GM18498 (cell line): ENCODE data around the gene C16orf74.

Experiments used
- ATAC-seq: cut with Tn5 transposase; IDR thresholded peaks from one replicate; pipeline ENCODE4 v1.9.1; 2021; ENCODE audit warnings: mild to moderate bottlenecking, moderate library complexity; ENCODE audit not compliant: unreplicated experiment

C16orf74 gene

DNA sequence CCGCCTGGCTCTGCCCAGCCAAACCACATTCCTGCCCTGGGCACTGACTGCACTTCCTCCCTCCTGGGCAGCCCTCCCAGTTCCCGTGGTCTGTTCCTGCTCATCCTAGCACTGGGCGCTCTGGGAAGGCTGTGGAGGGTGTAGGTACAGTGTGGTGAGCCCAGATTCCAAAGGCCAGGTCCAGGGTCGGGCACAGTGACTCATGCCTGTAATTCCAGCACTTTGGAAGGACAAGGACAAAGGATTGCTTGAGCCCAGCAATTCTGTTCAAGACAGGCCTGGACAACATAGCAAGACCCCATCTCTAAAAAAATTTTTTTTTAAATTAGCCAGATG, 30.6 kb downstream of the C16orf74 start:
- ATAC-seq, result no peak

DNA sequence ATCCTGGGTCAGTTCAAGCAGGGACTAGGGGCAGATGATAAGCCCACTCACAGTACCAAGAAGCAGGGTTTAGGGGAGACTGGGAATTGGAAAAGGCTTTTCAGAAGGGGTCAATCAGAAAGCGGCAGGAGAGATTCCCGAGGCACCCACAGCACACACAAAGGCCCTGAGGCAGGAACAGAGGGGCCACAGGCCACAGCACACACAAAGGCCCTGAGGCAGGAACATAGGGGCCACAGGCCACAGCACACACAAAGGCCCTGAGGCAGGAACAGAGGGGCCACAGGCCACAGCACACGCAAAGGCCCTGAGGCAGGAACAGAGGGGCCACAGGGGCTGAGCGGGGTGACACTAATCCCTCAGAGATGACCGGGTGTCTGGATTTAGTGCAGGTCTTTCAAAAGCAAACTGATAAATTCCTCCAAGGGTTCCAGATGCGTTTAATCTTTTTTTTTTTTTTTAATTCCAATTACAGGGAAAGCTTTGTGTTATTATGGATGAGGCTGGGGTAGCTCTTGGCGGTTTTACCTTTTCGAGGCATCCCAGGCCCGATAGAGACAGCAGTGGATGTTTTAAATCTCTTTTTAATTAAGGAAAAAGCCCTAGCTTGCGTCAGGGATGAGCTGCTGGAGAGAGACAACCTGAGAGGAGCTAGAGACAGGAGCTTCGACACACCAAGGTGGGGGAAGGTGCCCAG, 31.1 kb downstream of the C16orf74 start:
- no peak for ATAC-seq

DNA sequence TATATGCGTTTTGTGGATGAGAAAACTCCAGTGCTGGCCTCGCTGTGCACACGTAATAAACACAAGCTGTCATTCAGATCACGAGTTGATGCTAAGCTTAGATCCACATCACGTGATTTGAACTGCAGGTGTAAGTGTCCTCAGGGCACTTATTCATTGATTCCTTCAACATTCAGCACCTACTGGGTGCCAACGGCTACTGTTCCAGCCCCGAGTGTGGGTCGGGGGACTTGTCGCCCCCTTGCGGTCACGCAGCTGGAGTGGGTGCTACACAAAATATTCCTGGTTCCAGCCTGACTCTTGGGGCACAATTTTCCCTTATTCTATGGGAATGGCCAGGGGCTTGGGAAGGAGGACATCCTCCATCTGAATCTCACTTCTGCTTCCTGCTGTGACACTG, 32.2 kb downstream of the C16orf74 start:
- ATAC-seq, result no peak

DNA sequence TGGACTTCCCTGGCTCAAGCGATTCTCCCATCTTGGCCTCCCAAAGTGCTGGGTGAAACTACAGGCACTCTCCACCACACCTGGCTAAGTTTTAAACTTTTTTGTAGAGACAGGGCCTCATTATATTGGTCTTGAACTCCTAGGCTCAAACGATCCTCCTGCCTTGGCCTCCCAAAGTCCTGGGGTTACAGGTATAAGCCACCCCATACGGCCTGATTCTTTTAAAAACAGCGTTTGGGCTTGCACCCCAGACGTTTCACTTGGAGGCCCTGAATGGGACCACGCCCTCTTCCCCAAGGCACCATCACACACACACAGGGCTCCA, 32.8 kb downstream of the C16orf74 start:
- no peak for ATAC-seq

DNA sequence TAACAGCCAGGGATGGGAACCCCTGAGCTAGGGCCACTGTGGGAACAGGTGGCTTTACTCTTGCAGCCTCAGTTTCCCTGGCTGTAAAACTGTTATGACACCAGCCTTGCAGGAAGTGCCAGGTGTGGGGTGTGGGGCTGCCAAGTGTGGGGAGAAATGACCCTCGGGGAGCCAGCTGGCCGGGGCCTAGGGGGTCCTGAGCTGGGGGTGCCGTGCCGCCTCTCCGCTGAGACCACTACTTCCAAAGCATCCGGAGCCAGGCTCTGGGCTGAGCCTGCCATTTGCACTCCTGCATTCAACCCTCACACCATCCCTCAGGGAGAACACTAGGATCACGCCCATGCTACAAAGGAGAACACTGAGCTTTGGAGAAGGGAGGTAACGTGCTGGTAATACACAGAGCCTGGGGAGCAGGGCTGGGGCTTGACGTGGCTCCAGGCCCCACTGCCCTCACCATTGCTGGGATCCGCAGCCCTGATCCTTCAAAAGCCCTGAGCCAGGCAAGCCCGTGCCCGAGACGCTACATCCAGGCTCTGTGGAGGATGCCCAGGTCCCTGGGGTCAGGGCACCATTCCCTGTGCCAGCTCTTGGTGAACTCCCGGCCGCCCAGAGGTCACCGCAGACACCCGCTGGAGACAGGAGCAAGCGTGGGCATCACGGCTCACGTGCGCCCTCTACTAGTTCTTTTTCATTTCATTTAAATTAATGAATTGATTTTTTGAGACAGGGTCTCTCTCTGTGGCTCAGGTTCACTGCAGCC, 33.3 kb downstream of the C16orf74 start:
- no peak for ATAC-seq

DNA sequence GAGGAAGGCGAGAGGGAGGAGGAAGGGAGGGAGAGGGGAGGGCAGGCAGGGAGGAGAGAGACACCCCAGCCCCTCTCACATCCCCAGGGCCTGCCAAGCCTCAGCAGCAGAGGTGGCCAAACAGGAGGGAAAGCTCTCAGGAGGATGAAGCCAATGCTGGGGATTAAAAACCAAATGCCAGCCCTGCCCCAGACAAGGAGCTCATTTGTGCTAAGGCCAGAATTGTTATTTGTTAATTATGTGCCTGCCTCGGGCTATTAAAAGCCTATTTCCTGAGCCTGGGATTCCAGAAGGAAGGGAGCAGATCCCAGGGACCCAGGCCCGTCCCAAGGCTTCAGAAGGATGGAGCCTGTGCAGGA, 34.2 kb downstream of the C16orf74 start:
- ATAC-seq, result no peak

DNA sequence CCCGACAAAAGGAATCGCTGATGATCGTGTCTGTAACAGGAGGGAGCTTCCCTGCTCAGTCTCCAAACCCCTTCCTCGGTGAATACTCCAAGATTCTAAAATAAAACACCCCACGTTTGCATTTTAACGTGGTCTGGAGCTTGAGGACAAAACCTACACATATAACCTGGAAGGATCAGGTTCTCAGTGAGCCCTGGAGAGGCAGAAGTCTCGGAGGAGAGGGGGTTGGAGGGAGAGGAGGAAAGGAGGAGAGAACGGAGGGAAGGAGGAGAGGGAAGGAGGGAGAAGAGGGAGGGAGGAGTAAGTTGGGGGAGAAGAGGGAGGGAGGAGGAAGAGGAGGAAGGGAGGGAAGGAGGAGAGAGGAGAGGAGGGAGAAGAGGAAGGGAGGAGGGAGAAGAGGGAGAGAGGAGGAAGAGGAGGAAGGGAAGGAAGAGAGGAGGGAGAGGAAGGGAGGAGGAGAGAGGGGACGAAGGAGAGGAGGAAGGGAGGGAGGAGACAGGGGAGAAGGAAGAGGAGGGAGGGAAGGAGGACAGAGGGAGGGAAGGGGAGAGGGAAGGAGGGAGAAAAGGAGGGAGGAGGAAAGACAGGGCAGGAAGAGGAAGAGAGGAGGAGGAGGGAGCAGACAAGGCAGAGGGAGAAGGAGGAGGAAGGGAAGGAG, 34.7 kb downstream of the C16orf74 start:
- ATAC-seq, result no peak

DNA sequence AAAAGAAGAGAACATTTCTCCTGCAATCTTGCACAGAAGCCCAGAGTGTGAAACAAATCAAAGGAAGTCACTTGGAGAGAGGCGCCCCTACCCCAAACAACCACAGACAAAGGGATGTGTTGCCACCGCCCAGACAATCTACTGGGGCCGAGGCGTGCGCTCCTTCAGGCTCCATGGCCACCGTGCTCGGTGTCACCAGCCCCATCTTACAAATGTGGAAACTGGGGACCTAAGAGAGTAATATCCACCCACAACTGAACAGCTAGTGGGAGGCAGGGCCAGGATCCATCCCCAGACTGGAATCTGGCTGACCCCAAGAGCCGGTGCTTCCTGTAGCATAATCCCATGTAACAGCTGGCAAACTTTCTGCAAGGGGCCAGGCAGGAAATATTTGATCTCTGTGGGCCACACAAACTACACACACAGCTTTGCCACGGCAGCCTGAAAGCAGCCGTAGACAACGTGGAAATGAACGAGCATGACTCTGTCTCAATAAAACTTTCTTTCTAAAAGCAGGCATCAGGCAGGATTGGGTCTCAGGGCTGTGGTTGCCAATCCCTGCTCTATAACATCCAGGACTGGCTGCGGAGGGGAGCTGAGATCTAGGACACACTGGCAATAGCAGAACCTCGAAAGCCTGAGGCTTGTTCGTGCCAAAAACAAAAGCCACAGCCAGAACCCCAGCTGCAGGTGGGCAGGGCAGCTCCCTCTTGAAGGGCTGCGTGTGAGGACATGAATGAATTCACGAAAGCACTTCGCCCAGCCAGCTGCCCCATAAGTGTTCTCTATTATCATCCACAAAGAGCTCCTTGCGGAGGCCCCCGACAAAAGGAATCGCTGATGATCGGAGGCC, 35.5 kb downstream of the C16orf74 start:
- ATAC-seq, result no peak

DNA sequence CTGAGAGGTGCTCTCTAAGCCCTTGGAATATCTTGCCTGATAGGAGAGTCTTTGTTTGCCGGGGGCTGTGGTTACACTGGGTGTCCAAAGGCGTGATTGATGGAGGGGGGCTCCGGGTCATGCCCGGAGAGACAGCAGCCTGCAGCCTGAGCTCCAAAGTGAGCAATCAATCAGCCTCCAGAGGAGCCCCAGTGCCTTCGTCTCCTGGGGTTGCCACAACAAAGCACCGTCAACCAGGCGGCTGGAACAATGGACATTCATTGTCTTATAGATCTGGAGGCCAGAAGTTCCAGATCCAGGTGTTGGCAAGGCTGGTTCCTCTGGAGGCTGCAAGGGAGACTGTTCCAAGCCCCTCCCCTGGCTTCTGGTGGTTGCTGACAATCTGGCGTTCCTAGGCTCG, 38.1 kb downstream of the C16orf74 start:
- ATAC-seq, result no peak

DNA sequence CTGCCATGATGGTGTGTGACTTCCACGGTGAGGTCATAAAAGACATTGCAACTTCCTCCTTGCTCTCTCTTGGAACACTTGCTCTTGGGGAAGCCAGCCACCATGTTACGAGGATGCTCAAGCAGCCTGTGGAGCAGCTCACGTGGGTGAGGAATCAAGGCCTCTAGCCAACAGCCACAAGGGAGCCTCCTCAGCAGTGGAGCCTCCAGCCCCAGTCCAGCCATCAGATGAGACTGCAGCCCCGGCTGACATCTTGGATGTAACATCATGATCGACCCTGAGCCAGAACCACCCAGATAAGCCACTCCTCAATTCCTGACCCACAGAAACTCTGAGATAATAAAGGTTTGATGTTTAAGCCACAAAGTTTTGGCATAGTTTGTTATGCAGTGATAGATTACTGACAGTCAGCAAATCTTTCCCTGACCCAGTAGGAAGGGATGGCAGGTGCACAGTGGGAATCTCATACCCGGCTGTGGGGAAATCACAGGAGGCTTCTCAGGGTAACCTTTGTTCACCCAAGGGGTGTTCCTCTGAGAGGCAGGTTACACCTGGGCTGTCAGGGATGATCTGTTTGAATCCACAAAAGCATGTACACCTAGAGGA, 38.8 kb downstream of the C16orf74 start:
- no peak for ATAC-seq

DNA sequence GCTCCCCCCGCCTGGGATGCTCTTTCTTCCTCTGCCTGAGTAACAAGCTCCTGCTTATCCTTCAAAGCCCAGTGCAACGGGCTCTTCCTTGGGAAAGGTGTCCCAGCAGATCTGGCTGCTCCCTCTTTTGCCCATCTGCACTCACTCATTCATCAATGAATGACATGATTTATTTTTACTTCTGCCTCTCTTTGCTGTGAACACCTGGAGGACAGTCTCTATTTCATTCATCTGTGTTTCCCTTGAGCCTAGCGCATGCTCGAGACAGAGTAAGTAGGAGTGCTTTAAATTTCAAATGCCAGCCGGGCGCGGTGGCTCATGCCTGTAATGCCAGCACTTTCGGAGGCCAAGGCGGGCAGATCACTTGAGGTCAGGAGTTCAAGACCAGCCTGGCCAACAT, 40.2 kb downstream of the C16orf74 start:
- ATAC-seq, result no peak

DNA sequence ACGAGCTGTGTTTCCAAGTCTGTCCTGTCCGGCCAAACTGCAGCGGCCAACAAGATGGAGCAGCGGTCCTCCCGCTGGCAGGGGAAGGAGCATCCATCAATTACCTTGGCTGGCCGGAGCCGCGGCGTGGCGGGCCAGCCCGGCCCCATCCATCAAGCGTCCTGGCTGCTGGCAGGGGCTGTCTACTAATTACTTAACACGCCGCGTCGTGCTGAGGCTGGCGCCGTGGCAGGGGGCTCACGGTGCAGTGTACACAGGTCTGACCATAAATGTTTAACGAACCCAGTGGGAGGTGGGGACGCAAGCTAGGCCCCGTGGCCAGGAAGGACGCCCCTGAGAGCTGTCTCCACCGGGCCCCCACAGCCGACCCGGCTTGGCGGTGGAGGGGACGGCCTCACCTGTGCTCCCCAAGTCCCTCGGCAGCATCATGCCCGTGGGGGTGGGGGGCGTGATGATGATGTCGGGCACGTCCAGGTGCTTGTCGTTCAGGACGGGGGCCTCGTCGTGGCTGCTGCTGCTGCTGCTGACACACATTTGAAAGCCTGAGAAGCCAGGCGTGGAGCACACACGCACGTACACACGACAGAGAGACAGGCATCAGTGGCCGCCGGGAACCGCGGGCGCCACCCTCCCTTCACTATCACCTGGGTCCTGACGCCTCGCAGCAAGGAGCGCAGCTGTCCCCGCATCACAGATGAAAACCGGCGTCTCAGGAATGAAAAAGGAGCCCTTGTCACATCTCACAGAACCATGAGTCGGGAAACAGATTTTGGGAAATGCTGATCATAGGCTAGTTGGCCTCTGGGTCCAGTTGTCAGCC, 40.9 kb downstream of the C16orf74 start:
- no peak for ATAC-seq

DNA sequence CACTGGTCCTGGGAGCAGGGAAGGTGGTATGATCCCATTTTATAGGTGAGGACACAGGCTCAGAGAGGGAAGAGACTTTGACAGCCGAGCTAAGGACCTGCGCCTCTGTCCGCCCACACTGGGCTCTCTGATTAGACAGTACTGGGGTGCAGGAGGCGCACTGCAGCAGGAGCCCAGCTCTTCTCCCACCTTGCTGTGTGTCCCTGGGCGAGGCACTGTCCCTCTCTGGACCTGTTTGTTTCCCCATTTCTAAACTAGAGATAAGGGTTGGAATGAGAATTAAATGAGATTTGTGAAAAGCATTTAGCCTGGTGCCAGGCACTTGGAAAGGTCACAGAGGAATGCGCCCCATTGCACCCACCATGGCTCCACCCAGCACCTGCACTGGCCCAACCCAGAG, 42.6 kb downstream of the C16orf74 start:
- ATAC-seq, result no peak

DNA sequence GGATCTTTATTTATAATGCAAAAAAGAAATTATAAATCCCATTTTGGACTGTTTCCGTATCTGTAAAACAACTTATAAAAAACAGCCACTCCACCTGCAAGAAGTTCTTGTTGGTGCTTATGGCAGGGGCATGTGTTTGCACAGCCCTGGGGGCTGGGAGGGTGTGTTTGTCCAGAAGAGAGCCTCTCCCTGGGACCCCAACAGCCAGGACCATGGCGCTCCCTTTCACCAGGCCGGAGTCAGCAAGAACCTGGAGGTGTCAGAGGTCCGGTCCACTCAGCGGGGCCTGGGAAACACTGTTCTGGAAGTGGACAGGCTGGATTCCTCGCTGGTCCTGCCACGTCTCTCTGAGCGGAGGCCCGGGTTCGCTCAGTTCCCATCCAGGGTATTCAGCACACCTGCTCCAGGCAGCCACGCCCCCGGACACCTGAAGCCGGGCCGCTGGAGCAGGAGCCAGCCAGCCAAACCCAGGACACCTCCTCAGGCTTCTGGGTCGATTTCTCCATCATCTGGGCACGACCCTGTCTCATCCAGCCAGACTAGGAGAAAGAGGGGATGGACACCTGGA, 43.3 kb downstream of the C16orf74 start:
- ATAC-seq, result no peak

DNA sequence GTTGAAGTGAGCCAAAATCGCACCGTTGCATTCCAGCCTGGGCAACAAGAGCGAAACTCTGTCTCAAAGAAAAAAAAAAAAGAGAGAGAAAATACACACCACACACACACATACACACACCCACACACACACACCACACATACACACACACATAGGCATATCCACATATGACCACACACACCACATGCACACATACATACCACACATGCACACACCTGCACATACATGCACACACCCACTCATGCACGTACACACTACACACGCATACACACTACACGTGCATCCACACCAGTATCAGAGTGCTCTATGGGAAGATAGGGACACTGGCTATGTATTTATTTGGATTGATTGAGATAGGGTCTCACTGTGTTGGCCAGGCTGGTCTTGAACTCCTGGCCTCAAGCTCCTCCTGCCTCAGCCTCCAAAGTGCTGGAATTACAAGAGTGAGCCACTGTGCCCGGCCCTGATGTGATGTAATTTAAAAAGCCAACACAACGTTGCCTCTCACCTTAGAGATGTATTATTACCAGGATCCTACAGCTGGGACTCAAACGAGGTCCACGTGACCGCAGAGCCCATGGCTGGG, 44.4 kb downstream of the C16orf74 start:
- no peak for ATAC-seq

DNA sequence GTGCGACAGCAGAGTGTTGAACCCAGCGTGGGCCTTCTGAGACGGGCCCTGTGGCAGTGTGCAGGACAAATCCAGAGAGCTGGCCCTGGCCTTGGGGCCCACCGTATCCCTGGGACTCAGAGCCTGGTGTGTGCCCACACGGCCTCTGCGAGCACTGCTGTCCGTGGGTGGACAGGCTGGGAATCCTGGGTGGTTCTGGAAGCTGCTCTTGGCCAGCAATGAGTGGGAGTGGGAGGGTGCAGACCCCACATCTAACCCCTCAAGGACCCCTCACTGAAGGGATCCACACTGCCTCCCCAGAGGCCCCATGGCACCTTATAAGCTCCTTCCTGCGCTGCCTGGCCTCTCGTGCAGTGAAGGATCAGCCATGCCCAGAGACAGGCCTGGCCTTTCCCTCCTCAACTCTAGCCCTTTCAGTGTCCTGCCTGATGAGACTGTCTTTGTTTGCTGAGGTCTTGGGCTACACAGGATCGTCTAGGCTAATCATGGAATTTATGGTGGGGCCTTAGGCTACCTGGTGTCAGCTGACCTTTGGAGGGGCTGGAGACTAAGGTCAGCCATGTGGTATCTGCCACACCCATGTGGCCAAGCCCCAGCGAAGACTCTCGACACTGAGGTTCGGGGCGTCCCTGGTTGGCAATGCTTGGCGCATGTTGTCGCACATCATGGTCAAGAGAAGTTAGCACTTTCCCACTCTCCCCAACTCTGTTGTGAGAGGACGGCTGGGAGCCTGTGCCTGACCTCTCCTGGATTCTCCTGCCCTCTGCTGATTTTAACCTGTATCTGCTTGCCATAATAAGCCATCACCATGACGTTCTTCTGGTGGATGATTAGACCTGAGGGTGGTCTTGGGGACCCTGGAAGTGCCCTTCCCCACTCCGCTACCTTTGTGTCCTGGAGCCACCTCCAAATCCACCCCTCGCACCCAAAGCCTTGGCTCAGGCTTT, 45.7 kb downstream of the C16orf74 start:
- ATAC-seq, result no peak

DNA sequence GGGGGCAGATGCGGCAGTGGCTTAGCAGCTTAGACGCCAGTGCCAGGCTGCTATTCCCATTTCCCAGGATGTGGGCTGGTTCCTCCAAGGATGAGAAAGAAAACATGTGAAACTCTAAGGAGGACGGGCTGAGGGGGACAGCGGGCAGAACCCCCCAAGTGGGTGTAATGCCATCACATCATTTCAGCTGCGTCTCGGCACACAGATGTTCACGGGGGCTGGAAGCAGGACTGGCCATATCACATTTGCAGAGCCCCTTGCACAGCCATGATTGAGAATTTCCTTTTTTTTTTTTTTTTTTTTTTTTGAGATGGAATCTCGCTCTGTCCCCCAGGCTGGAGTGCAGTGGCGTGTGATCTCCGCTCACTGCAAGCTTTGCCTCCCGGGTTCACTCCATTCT, 46.9 kb downstream of the C16orf74 start:
- no peak for ATAC-seq

DNA sequence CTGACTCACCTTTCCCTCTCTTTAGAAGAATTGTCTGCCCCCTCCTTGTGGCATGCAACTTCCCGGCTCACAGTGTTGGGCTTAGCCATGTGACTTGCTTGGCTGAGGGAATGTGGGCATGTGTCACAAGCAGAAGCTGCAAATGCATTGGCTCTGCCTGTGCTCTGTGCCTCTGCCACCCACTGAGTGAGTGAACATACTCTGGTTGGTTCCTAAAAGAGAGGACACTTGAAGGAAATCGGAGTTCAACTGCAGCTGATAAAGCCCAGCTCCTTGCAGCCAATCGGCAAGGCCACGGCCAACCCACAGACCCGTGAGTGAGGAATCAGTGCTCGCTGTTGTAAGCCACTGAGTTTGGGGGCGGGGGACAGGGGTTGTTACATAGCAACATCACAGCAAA, 51.3 kb downstream of the C16orf74 start:
- ATAC-seq, result no peak
